ENCODE data around the gene GRIN2C. TPM values are rescaled to one million over a fixed set of nuclear protein-coding genes. Genes with fewer than 3 reads are reported as not detected.
"Not testable (repeated sequence)": the region's sequence is repeated elsewhere in the genome, so short reads cannot be mapped to it uniquely, and the experiment has no call there.

The GRIN2C gene
- total RNA-seq (2014; rRNA removed; shearing (Covaris generic)) = 0.40 TPM in 1 of 2 replicates, not detected in the other
- polyA plus RNA-seq (2015; cell fraction: cytosol; rRNA removed) = 0.29 and 0.48 TPM in 2 replicates
- polyA plus RNA-seq (2015; cell fraction: nucleus; rRNA removed) = 0.80 and 0.94 TPM in 2 replicates

- in situ Hi-C loops (cut with HindIII; ENCODE audit: low pct_unique_long_range_greater_than_20kb, low sequenced_read_pairs) = no loop called here
- no peak for DNase-seq (ENCODE audit: low read depth, low spot score)
Measured at GRCh38 chr17:74859459-74860228, at the start of gene GRIN2C. Gene GRIN2C, minus strand, starts transcription at chr17:74859885. Its CDS starts 4,793 bp downstream, at chr17:74855092.

- in situ Hi-C loops (cut with HindIII; ENCODE audit: low pct_unique_long_range_greater_than_20kb, low sequenced_read_pairs); DNase-seq (ENCODE audit: low read depth, low spot score): not testable (repeated sequence)
Measured at GRCh38 chr17:74909097-74909496, 49.4 kb upstream of the GRIN2C start.

- no peak for DNase-seq (ENCODE audit: low read depth, low spot score)
- in situ Hi-C loops (cut with HindIII; ENCODE audit: low pct_unique_long_range_greater_than_20kb, low sequenced_read_pairs) = no loop called here
Measured at GRCh38 chr17:74907012-74907411, 47.3 kb upstream of the GRIN2C start.

- in situ Hi-C loops (cut with HindIII; ENCODE audit: low pct_unique_long_range_greater_than_20kb, low sequenced_read_pairs) = not testable (repeated sequence)
- DNase-seq (ENCODE audit: low read depth, low spot score) = peak; percentile 41
Measured at GRCh38 chr17:74906214-74906793, 46.6 kb upstream of the GRIN2C start.

GRCh38 chr17:74904687-74905409 is 45.2 kb upstream of the GRIN2C start:
- in situ Hi-C loops (cut with HindIII; ENCODE audit: low pct_unique_long_range_greater_than_20kb, low sequenced_read_pairs) = no loop called here
- no peak for DNase-seq (ENCODE audit: low read depth, low spot score)

- DNase-seq (ENCODE audit: low read depth, low spot score) = no peak
- in situ Hi-C loops (cut with HindIII; ENCODE audit: low pct_unique_long_range_greater_than_20kb, low sequenced_read_pairs) = no loop called here
Measured at GRCh38 chr17:74903671-74904070, 44.0 kb upstream of the GRIN2C start.

GRCh38 chr17:74903034-74903433 is 43.3 kb upstream of the GRIN2C start:
- in situ Hi-C loops (cut with HindIII; ENCODE audit: low pct_unique_long_range_greater_than_20kb, low sequenced_read_pairs) = no loop called here
- DNase-seq (ENCODE audit: low read depth, low spot score) = no peak

- DNase-seq (ENCODE audit: low read depth, low spot score) = no peak
- in situ Hi-C loops (cut with HindIII; ENCODE audit: low pct_unique_long_range_greater_than_20kb, low sequenced_read_pairs) = no loop called here
Measured at GRCh38 chr17:74901353-74902135, 41.9 kb upstream of the GRIN2C start.

- DNase-seq (ENCODE audit: low read depth, low spot score) = no peak
- in situ Hi-C loops (cut with HindIII; ENCODE audit: low pct_unique_long_range_greater_than_20kb, low sequenced_read_pairs) = no loop called here
Measured at GRCh38 chr17:74900208-74900607, 40.5 kb upstream of the GRIN2C start.

- in situ Hi-C loops (cut with HindIII; ENCODE audit: low pct_unique_long_range_greater_than_20kb, low sequenced_read_pairs) = no loop called here
- DNase-seq (ENCODE audit: low read depth, low spot score) = no peak
Measured at GRCh38 chr17:74898376-74898946, 38.8 kb upstream of the GRIN2C start.

GRCh38 chr17:74893936-74894671 is 34.4 kb upstream of the GRIN2C start:
- in situ Hi-C loops (cut with HindIII; ENCODE audit: low pct_unique_long_range_greater_than_20kb, low sequenced_read_pairs) = no loop called here
- DNase-seq (ENCODE audit: low read depth, low spot score) = no peak

- DNase-seq (ENCODE audit: low read depth, low spot score) = no peak
- in situ Hi-C loops (cut with HindIII; ENCODE audit: low pct_unique_long_range_greater_than_20kb, low sequenced_read_pairs) = no loop called here
Measured at GRCh38 chr17:74892974-74893911, 33.6 kb upstream of the GRIN2C start, which contains the start of gene FADS6. Gene FADS6, minus strand, starts transcription at chr17:74893633. Its CDS starts 38 bp downstream, at chr17:74893595.

GRCh38 chr17:74892013-74892841 is 32.5 kb upstream of the GRIN2C start:
- in situ Hi-C loops (cut with HindIII; ENCODE audit: low pct_unique_long_range_greater_than_20kb, low sequenced_read_pairs) = no loop called here
- no peak for DNase-seq (ENCODE audit: low read depth, low spot score)

GRCh38 chr17:74890554-74890953 is 30.9 kb upstream of the GRIN2C start:
- in situ Hi-C loops (cut with HindIII; ENCODE audit: low pct_unique_long_range_greater_than_20kb, low sequenced_read_pairs) = no loop called here
- no peak for DNase-seq (ENCODE audit: low read depth, low spot score)

- DNase-seq (ENCODE audit: low read depth, low spot score) = no peak
- in situ Hi-C loops (cut with HindIII; ENCODE audit: low pct_unique_long_range_greater_than_20kb, low sequenced_read_pairs) = no loop called here
Measured at GRCh38 chr17:74888469-74888868, 28.8 kb upstream of the GRIN2C start.

All from SK-MEL-5 (cell line).